SHP77 (cell line): ENCODE results near the gene JAGN1.
A peak's percentile ranks its signal among the peaks of the same experiment; 100 is the strongest.
"Not testable (repeated sequence)": the region's sequence is repeated elsewhere in the genome, so short reads cannot be mapped to it uniquely, and the experiment has no call there.

Experiments
- DNase-seq, 2 experiments: peaks; one replicate each; lab custom pipeline; 2025; lab: John Stamatoyannopoulos, UW

Gene JAGN1

GRCh38 chr3:9890249-9891071 lies at the start of gene JAGN1:
JAGN1 (plus strand) TSS chr3:9890610; CDS start chr3:9890723, 113 bp downstream.
- peak; percentile 58 to 77 for DNase-seq

- DNase-seq = no peak
These were observed 49.4 kb upstream of the JAGN1 start for GRCh38 chr3:9841015-9841414.

- DNase-seq = peak; percentile 78 to 86
These were observed 46.5 kb upstream of the JAGN1 start, which contains the start of gene RPUSD3 for GRCh38 chr3:9843715-9844438. RPUSD3 (minus strand) TSS chr3:9844008; CDS start chr3:9843990, 18 bp downstream.

- no peak for DNase-seq
These were observed 44.2 kb upstream of the JAGN1 start for GRCh38 chr3:9846231-9846630.

GRCh38 chr3:9846931-9847488 lies 43.4 kb upstream of the JAGN1 start:
- no peak for DNase-seq

- not testable (repeated sequence) for DNase-seq
These were observed 42.5 kb upstream of the JAGN1 start for GRCh38 chr3:9847870-9848269.

GRCh38 chr3:9848860-9849259 lies 41.5 kb upstream of the JAGN1 start:
- peak in 1 of 2 experiments; percentile 12 for DNase-seq

GRCh38 chr3:9851383-9851782 lies 39.0 kb upstream of the JAGN1 start:
- not testable (repeated sequence) for DNase-seq

- DNase-seq = not testable (repeated sequence)
These were observed 38.5 kb upstream of the JAGN1 start for GRCh38 chr3:9851926-9852325.

GRCh38 chr3:9852528-9852927 lies 37.9 kb upstream of the JAGN1 start:
- no peak for DNase-seq

GRCh38 chr3:9854291-9854940 lies 36.0 kb upstream of the JAGN1 start:
- DNase-seq = not testable (repeated sequence)

- DNase-seq = no peak
These were observed 34.8 kb upstream of the JAGN1 start for GRCh38 chr3:9855594-9855993.

GRCh38 chr3:9859530-9860025 lies 30.8 kb upstream of the JAGN1 start:
- no peak for DNase-seq

- no peak for DNase-seq
These were observed 29.2 kb upstream of the JAGN1 start for GRCh38 chr3:9861201-9861600.

GRCh38 chr3:9861626-9862130 lies 28.7 kb upstream of the JAGN1 start:
- DNase-seq = no peak

- DNase-seq = no peak
These were observed 27.9 kb upstream of the JAGN1 start for GRCh38 chr3:9862391-9863057.

GRCh38 chr3:9863058-9863772 lies 27.2 kb upstream of the JAGN1 start:
- DNase-seq = no peak

- peak; percentile 71 to 85 for DNase-seq
These were observed 26.0 kb upstream of the JAGN1 start for GRCh38 chr3:9864200-9864927.

GRCh38 chr3:9865125-9865637 lies 25.2 kb upstream of the JAGN1 start:
- DNase-seq = not testable (repeated sequence)

GRCh38 chr3:9866639-9867038 lies 23.8 kb upstream of the JAGN1 start:
- DNase-seq = no peak
